ENCODE measurements around the gene RIMS4.
"Not testable (repeated sequence)": the region's sequence is repeated elsewhere in the genome, so short reads cannot be mapped to it uniquely, and the experiment has no call there.

The RIMS4 gene

DNA sequence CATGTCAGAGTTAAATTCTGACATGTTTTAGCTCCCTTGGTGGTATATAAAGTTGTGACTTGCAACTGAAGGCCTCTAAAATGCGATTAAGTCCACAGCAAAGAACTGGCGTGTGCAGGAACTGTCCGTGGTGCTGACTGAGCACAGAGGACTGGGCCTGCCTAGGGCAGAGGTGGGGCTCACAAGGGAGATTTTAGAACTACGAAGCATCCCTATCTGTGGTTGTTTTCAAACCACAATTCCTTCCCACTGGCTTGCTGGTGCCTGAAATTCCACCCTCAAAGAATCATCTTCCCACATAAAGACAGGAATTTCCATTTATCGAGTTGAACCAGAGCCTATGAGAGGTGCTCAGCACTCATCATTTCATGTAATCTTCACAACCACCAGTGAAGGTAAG lies 30.1 kb downstream of the RIMS4 start:
- DNase-seq (ENCODE audit: low spot score in 2 of 2) = peak; percentile 45 to 79
- no peak overlapping the region for H3K4me3 ChIP-seq
- H3K4me1 ChIP-seq = no peaks in the 10 kb centered on the region
- H3K9me3 ChIP-seq = no peaks in the 10 kb centered on the region
- H3K36me3 ChIP-seq (replicated peaks) = no peaks in the 10 kb centered on the region
- in situ Hi-C loops (cut with MboI; ENCODE audit: low sequenced_read_pairs) = no loop called here
- H3K27me3 ChIP-seq (ENCODE audit: low read depth) = no peaks in the 10 kb centered on the region

DNA sequence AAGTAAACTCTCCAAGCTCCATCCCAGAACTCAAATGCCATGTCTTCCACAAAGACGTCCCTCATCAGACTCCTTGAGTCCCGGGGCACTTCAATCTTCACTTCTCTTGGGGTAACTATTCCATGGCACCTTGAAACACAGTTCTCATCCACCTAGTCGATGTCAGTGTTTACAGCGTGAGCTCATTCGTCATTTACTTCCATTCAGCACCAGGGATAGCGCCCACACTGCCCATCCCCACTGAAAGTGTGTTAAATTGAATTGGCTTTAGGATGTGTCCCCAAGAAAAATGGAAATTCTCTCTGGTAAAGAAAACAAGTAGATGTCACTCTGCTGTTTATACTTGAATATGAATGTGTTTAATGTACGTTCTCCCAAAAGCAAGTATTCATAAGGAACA lies 33.4 kb downstream of the RIMS4 start:
- H3K9me3 ChIP-seq = no peaks in the 10 kb centered on the region
- H3K4me3 ChIP-seq = no peak overlapping the region
- no peaks in the 10 kb centered on the region for H3K36me3 ChIP-seq (replicated peaks)
- H3K4me1 ChIP-seq = no peaks in the 10 kb centered on the region
- H3K27me3 ChIP-seq (ENCODE audit: low read depth) = no peaks in the 10 kb centered on the region
- DNase-seq (ENCODE audit: low spot score in 2 of 2) = peak in 1 of 2 experiments; percentile 65
- in situ Hi-C loops (cut with MboI; ENCODE audit: low sequenced_read_pairs) = no loop called here

DNA sequence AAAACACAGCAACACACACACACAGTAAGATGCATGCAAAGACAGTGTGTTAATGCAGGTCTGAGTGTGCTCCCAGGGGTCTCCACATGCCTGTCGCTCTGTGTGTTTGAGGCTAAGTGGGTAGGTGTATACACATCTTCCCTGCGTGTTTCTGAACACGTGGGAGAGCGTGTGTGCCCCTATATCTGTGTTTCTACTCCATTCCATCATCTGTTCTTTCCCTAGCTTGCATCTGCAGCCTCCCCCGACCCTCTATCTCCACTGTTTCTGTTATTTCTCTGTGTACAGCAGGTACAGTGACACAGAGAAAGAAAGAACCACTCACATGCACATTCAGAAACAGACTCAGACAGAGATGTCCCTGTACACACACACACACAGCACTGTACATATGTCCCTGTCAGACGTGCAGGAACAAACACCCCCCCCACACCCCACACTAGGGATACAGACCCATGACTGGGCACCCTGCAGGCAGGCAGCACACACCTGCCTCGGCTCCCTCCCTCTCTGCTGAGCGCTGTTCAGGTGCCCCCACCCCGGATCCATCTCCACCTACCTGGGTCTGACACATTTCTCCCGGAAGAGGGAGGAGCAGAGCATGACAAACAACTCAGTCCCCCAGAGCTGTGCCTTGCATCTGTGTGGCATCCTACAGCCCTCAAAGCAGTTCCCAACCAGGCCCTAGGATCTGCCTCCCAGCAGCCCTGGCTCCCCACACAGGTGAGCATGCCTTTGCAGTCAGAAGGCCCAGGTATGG lies 37.1 kb downstream of the RIMS4 start:
- Histone ChIP-seq H3K4me3 (no peak overlapping the region), H3K9me3 (no peaks in the 10 kb centered on the region), H3K27me3 (ENCODE audit: low read depth) (no peaks in the 10 kb centered on the region), H3K4me1 (no peaks in the 10 kb centered on the region), H3K36me3 (replicated peaks) (no peaks in the 10 kb centered on the region)
- in situ Hi-C loops (cut with MboI; ENCODE audit: low sequenced_read_pairs) = no loop called here
- DNase-seq (ENCODE audit: low spot score in 2 of 2) = no peak

DNA sequence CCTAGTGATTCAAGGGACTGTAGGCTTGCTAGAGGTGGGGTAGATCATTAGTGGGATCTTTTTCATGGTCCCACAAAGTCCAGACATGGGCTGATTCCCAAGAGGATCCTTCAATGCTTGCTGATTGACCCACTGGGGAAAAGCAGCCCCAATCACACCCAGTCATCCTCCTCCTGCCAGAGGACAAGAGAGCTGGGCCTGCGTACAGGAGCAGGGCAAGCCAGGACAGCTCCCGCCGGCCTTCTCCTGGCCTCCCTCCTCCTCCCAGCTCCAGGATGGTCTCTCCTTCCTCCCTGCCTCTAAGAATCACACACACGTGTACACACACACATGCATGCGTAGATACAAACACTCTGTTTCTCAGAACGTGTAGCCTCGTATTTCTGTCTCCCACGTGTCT lies 37.7 kb downstream of the RIMS4 start:
- H3K9me3 ChIP-seq = no peaks in the 10 kb centered on the region
- no peaks in the 10 kb centered on the region for H3K36me3 ChIP-seq (replicated peaks)
- H3K27me3 ChIP-seq (ENCODE audit: low read depth) = no peaks in the 10 kb centered on the region
- no peak for DNase-seq (ENCODE audit: low spot score in 2 of 2)
- no peaks in the 10 kb centered on the region for H3K4me1 ChIP-seq
- in situ Hi-C loops (cut with MboI; ENCODE audit: low sequenced_read_pairs) = no loop called here
- H3K4me3 ChIP-seq = no peak overlapping the region

DNA sequence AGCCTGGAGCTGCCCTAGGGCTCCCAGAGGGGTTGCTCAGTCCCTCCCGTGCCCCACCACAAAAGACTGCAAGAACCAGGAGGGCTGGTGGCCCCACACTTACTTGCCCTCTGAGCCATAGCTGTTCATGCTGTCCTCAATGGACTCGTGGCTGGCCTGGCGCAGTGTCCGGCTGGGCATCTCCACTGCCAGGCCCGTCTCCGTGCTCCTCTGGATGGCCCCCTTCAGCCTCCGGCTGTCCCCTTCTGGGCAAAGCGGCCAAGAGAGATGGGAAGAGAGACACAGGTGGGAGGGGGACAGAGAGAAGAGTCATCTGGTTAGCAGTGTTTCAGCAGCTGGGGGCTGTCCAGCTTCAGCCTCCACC lies 39.2 kb downstream of the RIMS4 start:
- Histone ChIP-seq H3K27me3 (ENCODE audit: low read depth) (no peaks in the 10 kb centered on the region), H3K36me3 (replicated peaks) (no peaks in the 10 kb centered on the region), H3K4me1 (no peaks in the 10 kb centered on the region), H3K4me3 (no peak overlapping the region), H3K9me3 (no peaks in the 10 kb centered on the region)
- in situ Hi-C loops (cut with MboI; ENCODE audit: low sequenced_read_pairs) = no loop called here
- DNase-seq (ENCODE audit: low spot score in 2 of 2) = no peak

DNA sequence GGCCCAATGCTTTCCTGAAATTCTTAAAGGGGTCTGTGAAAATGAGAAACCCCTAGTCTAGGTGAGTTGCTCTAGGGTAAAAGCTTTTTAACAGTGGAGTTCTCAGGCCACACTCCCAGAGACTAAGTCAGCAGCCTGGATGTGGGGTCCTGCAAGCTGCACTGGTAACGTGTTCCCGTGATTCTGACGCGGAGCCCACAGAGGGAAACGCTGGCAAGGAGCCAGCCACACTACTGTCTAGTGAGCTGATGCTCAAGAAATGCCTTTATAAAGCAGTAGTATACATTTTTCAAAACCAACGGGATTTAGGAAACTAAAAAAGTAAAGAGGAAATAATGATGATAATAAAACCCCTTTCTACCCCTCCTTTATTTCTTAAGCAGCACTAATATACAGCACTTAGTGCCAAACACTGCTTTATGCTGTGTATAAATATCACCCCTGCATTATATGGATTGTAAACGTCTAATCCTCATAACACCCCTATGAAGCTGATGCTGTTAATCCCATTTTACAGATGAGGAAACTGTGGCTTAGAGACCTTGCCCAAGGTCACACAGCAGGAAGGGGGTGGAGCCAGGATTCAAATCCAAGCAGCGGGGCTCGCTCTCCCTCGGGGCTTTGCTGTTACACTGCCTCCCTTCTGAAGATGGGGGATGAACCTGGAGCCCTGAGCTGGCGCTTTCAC lies 39.7 kb downstream of the RIMS4 start:
- DNase-seq (ENCODE audit: low spot score in 2 of 2) = no peak
- no peaks in the 10 kb centered on the region for H3K9me3 ChIP-seq
- no peaks in the 10 kb centered on the region for H3K27me3 ChIP-seq (ENCODE audit: low read depth)
- H3K36me3 ChIP-seq (replicated peaks) = no peaks in the 10 kb centered on the region
- in situ Hi-C loops (cut with MboI; ENCODE audit: low sequenced_read_pairs) = no loop called here
- H3K4me3 ChIP-seq = no peak overlapping the region
- H3K4me1 ChIP-seq = peaks cover under 1% of the 10 kb centered on the region; the same call in 1 of the 2 replicates

DNA sequence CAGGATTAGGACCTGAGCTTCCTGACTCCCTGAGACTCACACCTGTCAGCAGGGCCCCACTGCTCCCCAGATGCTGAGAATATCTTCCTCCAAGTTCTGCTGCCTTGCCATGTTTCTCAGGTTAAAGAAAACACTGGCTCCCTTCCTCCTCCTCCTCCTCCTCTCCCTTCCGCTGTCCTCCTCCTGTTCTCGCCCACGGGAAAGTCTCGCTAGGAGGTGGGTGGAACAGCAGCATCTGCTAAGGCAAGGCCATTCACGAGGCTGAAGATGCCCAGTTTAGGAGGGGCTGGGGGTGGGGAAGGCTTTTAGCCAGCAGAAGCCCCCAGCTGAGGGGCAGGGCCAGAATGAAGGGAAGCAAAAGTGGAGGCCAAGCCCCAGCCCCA lies 40.9 kb downstream of the RIMS4 start:
- DNase-seq (ENCODE audit: low spot score in 2 of 2) = no peak
- H3K36me3 ChIP-seq (replicated peaks) = no peaks in the 10 kb centered on the region
- H3K4me1 ChIP-seq = peaks cover 10% of the 10 kb centered on the region
- no peaks in the 10 kb centered on the region for H3K9me3 ChIP-seq
- no peaks in the 10 kb centered on the region for H3K27me3 ChIP-seq (ENCODE audit: low read depth)
- H3K4me3 ChIP-seq = no peak overlapping the region
- in situ Hi-C loops (cut with MboI; ENCODE audit: low sequenced_read_pairs) = no loop called here

DNA sequence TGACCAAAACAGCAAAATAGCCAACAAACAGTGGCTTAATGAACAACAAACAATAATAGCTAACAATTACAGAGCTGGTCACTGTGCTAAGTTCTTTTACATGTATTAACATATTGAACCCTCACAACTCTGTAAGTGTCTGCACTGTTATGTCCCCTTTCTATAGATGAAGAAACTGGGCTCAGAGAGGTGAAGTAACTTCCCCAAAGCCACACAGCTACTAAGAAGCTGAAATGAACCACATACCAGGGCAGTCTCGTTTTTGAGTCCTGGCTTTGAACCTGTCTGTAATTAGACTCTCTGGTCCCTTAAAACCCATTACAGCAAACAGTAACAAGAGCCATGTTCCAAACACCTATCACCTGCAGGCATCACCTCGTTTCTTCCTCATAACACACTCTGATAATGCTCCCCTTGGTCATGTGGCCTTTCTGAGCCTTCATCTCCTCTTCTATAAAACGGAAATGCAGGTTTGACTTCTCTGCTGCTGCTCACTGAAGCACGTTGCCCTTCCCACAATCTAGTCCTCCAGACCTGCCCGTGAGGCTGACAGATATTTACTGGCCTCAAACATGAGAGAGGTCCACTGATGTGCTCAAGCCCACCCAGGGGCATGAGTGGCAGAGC lies 41.4 kb downstream of the RIMS4 start:
- H3K9me3 ChIP-seq = no peaks in the 10 kb centered on the region
- H3K4me1 ChIP-seq = peaks cover 10% of the 10 kb centered on the region
- in situ Hi-C loops (cut with MboI; ENCODE audit: low sequenced_read_pairs) = no loop called here
- H3K36me3 ChIP-seq (replicated peaks) = no peaks in the 10 kb centered on the region
- H3K4me3 ChIP-seq = no peak overlapping the region
- H3K27me3 ChIP-seq (ENCODE audit: low read depth) = no peaks in the 10 kb centered on the region
- DNase-seq (ENCODE audit: low spot score in 2 of 2) = no peak

DNA sequence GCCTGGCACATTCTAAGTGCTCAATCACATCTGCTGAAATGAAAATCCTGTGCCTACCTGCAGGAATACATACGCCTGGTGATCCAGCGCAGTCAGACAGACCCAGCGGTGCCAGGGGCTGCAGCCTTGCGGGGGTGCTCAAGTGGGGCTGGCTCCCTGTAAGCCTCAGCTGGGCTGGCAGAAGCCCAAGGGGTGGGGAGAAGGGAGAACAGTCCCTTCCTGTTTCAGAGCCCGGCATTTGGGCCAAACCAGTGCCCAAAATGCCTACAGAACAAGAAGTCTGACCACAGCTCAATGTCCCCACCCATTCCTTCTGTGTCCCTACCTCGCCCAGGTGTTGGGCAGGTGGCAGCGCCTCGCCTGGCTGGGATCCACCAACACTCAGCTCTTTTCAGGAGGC lies 42.1 kb downstream of the RIMS4 start:
- DNase-seq (ENCODE audit: low spot score in 2 of 2) = no peak
- no peaks in the 10 kb centered on the region for H3K9me3 ChIP-seq
- H3K27me3 ChIP-seq (ENCODE audit: low read depth) = no peaks in the 10 kb centered on the region
- H3K4me1 ChIP-seq = peaks cover 10% of the 10 kb centered on the region
- H3K4me3 ChIP-seq = no peak overlapping the region
- in situ Hi-C loops (cut with MboI; ENCODE audit: low sequenced_read_pairs) = no loop called here
- H3K36me3 ChIP-seq (replicated peaks) = no peaks in the 10 kb centered on the region

DNA sequence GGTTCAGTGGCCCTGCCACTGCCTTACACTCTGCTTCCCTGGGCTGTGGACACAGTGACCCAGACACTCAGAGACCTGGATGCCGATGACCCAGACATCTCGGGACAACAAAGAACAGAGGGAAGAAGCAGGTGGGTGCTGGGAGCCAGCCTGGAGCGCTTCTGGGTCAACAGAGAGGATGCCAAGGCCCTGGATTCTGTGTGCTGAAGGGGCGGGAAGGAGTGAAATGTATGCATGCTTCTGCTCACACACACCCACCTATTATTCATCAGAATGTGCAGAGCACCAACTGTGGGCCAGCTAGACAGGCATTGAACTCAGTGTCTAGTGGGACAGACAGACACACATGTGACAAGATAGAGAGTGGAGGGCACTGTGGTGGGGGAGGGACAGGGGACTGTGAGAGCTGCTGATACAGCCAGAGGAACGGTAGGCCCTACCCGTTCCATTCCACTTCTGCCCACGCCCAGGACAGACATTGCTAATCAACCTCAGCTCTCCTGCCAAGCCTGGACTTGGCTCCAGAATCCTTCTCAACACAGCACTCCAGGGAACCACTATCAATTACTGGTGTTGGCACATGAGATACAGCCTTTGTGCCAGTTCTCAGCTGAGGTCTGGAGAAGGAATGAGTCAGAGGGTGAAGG lies 44.5 kb downstream of the RIMS4 start:
- Histone ChIP-seq H3K4me3 (no peak overlapping the region), H3K9me3 (no peaks in the 10 kb centered on the region), H3K36me3 (replicated peaks) (no peaks in the 10 kb centered on the region), H3K27me3 (ENCODE audit: low read depth) (no peaks in the 10 kb centered on the region), H3K4me1 (peaks cover 10% of the 10 kb centered on the region)
- in situ Hi-C loops (cut with MboI; ENCODE audit: low sequenced_read_pairs) = no loop called here
- DNase-seq (ENCODE audit: low spot score in 2 of 2) = no peak

DNA sequence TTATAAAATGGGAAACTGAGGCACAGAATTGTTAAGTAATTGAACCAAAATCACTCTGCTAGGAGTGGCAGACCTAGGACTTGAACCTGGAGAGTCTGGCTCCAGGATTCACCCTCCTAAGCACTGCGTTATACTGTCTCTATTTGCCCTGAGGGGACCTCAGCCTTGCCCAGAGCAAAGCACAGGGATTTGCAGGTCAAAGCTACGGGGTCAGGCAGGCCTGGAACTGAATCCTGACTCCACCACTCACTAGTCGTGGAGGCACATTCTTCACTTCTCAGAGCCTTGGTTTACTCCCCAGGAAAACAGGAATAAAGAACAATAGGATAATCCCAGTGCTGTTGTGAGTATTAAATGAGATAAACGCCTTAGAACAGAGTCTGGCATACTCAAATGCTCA lies 45.3 kb downstream of the RIMS4 start:
- H3K4me1 ChIP-seq = peaks cover 10% of the 10 kb centered on the region
- no peaks in the 10 kb centered on the region for H3K36me3 ChIP-seq (replicated peaks)
- DNase-seq (ENCODE audit: low spot score in 2 of 2) = peak; percentile 63 to 70
- H3K27me3 ChIP-seq (ENCODE audit: low read depth) = no peaks in the 10 kb centered on the region
- no peaks in the 10 kb centered on the region for H3K9me3 ChIP-seq
- no peak overlapping the region for H3K4me3 ChIP-seq
- in situ Hi-C loops (cut with MboI; ENCODE audit: low sequenced_read_pairs) = no loop called here

DNA sequence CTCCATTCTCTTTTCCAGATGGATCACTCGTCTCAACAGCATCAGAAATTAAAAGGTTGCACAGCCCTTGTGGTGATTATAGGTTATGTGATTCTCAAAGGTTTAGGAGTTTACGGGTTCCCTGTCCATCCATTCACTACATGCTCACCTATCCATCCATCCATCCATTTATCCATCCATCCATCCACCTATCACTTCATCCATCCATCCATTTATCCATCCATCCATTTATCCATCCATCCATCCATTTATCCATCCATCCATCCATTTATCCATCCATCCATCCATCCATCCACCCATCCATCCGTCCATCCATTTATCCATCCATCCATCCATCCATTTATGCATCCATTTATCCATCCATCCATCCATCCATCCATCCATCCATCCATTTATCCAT lies 46.5 kb downstream of the RIMS4 start:
- H3K9me3 ChIP-seq; H3K36me3 ChIP-seq (replicated peaks); H3K27me3 ChIP-seq (ENCODE audit: low read depth); in situ Hi-C loops (cut with MboI; ENCODE audit: low sequenced_read_pairs); DNase-seq (ENCODE audit: low spot score in 2 of 2); H3K4me1 ChIP-seq; H3K4me3 ChIP-seq: not testable (repeated sequence)

DNA sequence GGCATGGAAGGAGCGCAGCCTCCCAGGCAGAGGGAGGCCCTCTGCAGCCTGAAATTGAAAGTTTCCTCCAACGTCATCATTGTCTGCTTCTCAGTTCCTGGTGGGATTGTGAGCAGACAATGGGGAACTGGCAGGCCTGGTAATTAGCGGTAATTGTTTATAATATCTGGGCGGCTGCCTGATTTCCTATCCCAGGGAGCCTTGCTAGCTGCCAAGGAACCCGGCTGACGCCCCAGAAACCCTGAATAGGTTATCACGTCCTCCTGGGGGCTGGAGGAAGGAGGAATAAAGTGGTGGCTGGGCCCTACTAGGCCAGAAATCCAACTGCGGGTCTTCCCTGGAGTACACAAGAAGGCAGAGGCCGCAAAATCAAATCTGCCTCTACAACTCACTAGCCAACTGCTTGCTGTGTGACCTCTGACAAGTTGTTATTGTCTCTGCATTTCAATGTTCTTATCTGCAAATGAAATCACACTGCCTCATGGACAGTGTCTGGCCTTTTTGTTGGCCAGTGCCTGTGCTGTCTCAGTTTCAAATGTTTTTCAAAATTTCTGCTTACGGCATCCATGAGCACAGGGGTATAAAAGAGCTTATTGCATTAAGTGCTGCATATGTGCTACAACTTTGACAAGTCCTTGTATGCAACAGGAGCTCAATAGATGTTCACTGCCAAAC lies 47.7 kb downstream of the RIMS4 start:
- in situ Hi-C loops (cut with MboI; ENCODE audit: low sequenced_read_pairs) = no loop called here
- peaks cover 10% of the 10 kb centered on the region for H3K4me1 ChIP-seq
- H3K9me3 ChIP-seq = no peaks in the 10 kb centered on the region
- H3K27me3 ChIP-seq (ENCODE audit: low read depth) = no peaks in the 10 kb centered on the region
- H3K36me3 ChIP-seq (replicated peaks) = no peaks in the 10 kb centered on the region
- H3K4me3 ChIP-seq = no peak overlapping the region
- no peak for DNase-seq (ENCODE audit: low spot score in 2 of 2)
